HG03521 (cell line): Measurements from ENCODE around the gene AXL.

ENCODE experiments used
- ATAC-seq: cut with Tn5 transposase; IDR thresholded peaks from one replicate; pipeline ENCODE4 v1.9.1; 2021; ENCODE audit warnings: mild to moderate bottlenecking, moderate library complexity; ENCODE audit not compliant: unreplicated experiment

The AXL gene

GRCh38 chr19:41305927-41306793 lies 87.1 kb downstream of the AXL start:
- ATAC-seq: no peak

- ATAC-seq: no peak
These were observed 88.3 kb downstream of the AXL start for GRCh38 chr19:41307090-41307875.

GRCh38 chr19:41307954-41308449 lies 89.0 kb downstream of the AXL start:
- no peak for ATAC-seq

- no peak for ATAC-seq
These were observed 89.6 kb downstream of the AXL start for GRCh38 chr19:41308450-41309179.

GRCh38 chr19:41309180-41310032 lies 90.4 kb downstream of the AXL start:
- no peak for ATAC-seq

- ATAC-seq: peak; percentile 71
These were observed 91.2 kb downstream of the AXL start, which contains the start of gene CCDC97 for GRCh38 chr19:41310033-41310831. CCDC97 (plus strand) TSS chr19:41310172; CDS start chr19:41310311, 139 bp downstream.

GRCh38 chr19:41311072-41311471 lies 92.0 kb downstream of the AXL start:
- no peak for ATAC-seq
